Measurements from ENCODE around the gene RNF138.

- TF ChIP-seq, protein P1, sequence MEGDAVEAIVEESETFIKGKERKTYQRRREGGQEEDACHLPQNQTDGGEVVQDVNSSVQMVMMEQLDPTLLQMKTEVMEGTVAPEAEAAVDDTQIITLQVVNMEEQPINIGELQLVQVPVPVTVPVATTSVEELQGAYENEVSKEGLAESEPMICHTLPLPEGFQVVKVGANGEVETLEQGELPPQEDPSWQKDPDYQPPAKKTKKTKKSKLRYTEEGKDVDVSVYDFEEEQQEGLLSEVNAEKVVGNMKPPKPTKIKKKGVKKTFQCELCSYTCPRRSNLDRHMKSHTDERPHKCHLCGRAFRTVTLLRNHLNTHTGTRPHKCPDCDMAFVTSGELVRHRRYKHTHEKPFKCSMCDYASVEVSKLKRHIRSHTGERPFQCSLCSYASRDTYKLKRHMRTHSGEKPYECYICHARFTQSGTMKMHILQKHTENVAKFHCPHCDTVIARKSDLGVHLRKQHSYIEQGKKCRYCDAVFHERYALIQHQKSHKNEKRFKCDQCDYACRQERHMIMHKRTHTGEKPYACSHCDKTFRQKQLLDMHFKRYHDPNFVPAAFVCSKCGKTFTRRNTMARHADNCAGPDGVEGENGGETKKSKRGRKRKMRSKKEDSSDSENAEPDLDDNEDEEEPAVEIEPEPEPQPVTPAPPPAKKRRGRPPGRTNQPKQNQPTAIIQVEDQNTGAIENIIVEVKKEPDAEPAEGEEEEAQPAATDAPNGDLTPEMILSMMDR (conservative IDR thresholded peaks at IDR 0.05; ENCODE audit: low read length), result no peak
- TF ChIP-seq EZH2phosphoT487 (IDR thresholded peaks at IDR 0.05; ENCODE audit: borderline replicate concordance), result no peak
These were observed 18.3 kb downstream of the RNF138 start for GRCh38 chr18:32110005-32110404.
